DMS79 treated with DMSO at 0.1 percent for 48 hours (cell line): ENCODE data around the gene HECTD4.
"Not testable (repeated sequence)": the region's sequence is repeated elsewhere in the genome, so short reads cannot be mapped to it uniquely, and the experiment has no call there.

Experiments
- DNase-seq: peaks from one replicate; lab custom pipeline; 2025; lab: John Stamatoyannopoulos, UW

Gene HECTD4

GRCh38 chr12:112261559-112261958 is 120.7 kb downstream of the HECTD4 start:
- DNase-seq, result no peak

GRCh38 chr12:112258926-112259325 is 123.3 kb downstream of the HECTD4 start:
- no peak for DNase-seq

- no peak for DNase-seq
These were observed 125.5 kb downstream of the HECTD4 start for GRCh38 chr12:112256780-112257179.

GRCh38 chr12:112252184-112252583 is 130.0 kb downstream of the HECTD4 start:
- DNase-seq, result no peak

GRCh38 chr12:112244902-112245301 is 137.3 kb downstream of the HECTD4 start:
- not testable (repeated sequence) for DNase-seq

- no peak for DNase-seq
These were observed 138.7 kb downstream of the HECTD4 start for GRCh38 chr12:112243255-112244110.

GRCh38 chr12:112241176-112241575 is 141.1 kb downstream of the HECTD4 start:
- no peak for DNase-seq

GRCh38 chr12:112239881-112240280 is 142.3 kb downstream of the HECTD4 start:
- peak; percentile 48 for DNase-seq

GRCh38 chr12:112239020-112239419 is 143.2 kb downstream of the HECTD4 start:
- no peak for DNase-seq

- no peak for DNase-seq
These were observed 143.8 kb downstream of the HECTD4 start for GRCh38 chr12:112238441-112238840.

GRCh38 chr12:112236786-112237185 is 145.4 kb downstream of the HECTD4 start:
- no peak for DNase-seq

GRCh38 chr12:112236386-112236785 is 145.8 kb downstream of the HECTD4 start:
- no peak for DNase-seq

- no peak for DNase-seq
These were observed 147.9 kb downstream of the HECTD4 start for GRCh38 chr12:112234303-112234702.

GRCh38 chr12:112233242-112233641 is 149.0 kb downstream of the HECTD4 start:
- no peak for DNase-seq

GRCh38 chr12:112230136-112230535 is 152.1 kb downstream of the HECTD4 start:
- DNase-seq, result no peak

- no peak for DNase-seq
These were observed 155.5 kb downstream of the HECTD4 start for GRCh38 chr12:112226768-112227167.

- DNase-seq, result not testable (repeated sequence)
These were observed 161.6 kb downstream of the HECTD4 start for GRCh38 chr12:112220628-112221027.

GRCh38 chr12:112219195-112219594 is 163.0 kb downstream of the HECTD4 start:
- no peak for DNase-seq

GRCh38 chr12:112218150-112218549 is 164.1 kb downstream of the HECTD4 start:
- no peak for DNase-seq

GRCh38 chr12:112217647-112218046 is 164.6 kb downstream of the HECTD4 start:
- DNase-seq, result no peak

GRCh38 chr12:112216223-112216622 is 166.0 kb downstream of the HECTD4 start:
- no peak for DNase-seq

GRCh38 chr12:112214064-112214463 is 168.2 kb downstream of the HECTD4 start:
- no peak for DNase-seq

GRCh38 chr12:112208301-112208910 is 173.8 kb downstream of the HECTD4 start:
- no peak for DNase-seq
